NCI-H1694 treated with DMSO at 0.1 percent for 48 hours (cell line): ENCODE results near the gene BTBD1.

Experiments used
- DNase-seq: peaks from one replicate; lab custom pipeline; 2025; lab: John Stamatoyannopoulos, UW

The BTBD1 gene

DNA sequence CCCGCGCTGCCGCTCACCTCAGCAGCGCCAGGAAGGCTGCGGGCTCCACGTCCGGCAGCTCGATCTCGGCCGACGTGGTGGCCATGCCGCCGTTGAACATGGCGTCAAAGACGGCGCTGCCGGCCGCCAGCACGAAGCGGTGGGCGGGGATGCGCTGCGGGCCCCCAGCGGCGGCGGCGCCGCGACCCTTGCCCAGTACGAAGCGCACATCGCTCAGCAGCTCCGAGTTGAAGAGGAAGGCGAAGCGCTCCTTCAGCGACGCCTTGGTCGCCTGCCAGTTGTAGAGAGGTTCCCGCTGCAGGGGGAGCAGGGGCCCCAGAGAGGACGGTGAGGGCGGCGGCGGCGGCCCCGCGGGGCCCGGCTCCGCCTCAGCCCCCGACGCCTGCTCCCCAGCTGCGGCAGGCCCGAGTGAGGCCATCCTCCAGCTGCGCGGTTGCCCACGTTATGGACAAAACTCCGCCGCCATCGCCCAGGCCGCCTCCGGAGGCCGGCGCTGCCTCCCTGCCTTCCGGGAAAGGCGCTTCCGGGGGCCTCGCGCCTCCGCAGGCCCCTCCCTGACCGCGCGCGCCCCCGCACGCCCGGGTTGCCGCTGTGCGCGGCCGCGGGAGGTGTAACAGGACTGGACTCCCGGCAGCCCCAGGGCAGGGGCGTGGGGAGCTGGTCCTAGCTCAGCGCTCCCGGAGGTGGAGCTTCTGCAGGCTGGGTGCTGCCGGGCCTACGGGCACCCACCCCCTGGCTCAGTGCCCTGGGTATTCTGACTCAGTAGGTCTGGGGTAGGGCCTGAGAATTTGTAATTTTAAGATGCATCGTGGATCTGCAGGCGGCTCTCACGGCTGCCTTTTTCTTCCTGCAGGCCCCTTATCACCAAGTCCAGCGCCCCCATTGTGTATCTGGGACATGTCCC, at the start of gene BTBD1:
BTBD1 (minus strand) TSS at position 519 of the 904 bp plus-strand sequence; CDS start at position 418, 101 bp downstream.
- DNase-seq = peak; percentile 68

DNA sequence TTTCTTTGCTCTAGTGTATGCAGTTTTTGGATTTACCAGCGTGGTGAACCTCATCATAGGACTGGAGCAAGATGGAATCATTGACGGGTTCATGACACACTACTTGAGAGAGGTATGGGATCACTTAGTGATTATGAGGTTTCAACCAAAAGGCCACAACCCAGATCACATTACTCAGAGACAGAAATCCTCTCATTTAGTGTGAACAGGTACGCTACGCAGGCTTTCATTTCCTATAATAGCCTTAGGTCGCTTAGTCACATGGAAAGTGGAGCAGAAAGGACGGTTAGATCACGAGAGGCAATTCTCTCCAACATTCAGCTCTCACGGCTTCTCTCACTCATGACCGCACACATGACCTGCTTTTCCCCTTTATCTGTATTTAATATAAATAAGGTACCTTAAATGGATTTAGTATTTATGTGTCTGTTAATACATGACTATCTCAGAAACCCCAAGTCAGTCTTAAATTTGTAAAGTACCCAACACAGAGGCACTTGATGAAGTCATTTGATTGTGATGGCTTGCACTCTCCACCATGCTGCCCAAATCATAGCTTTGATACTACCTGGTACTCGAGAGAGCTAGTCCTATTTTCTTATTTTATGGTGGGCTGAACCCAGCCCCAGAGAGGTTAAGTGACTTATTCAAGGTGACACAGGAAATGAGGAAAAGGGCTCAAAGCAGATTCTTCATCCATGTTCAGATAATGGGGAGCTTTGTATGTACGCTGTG, 48.9 kb upstream of the BTBD1 start:
- DNase-seq = no peak

DNA sequence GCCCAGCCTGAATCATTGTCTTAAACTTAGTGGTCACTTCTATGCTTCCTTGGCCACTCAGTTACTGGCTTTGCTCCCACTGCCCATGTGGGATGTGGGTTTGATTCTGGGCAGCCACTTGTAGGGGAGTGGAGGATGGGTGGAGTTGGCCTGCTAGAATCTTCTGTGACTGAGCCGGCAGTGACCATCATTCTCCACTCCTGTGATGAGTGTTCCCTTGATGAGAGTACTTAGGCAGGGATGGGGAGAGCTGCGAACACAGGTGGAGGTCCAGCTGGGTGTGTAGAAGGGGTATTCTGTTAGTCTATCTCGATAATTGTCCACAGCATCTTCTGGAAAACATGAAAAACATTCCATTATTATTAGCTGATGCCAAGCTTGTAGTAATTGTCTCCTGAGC, 48.4 kb upstream of the BTBD1 start:
- DNase-seq = no peak

DNA sequence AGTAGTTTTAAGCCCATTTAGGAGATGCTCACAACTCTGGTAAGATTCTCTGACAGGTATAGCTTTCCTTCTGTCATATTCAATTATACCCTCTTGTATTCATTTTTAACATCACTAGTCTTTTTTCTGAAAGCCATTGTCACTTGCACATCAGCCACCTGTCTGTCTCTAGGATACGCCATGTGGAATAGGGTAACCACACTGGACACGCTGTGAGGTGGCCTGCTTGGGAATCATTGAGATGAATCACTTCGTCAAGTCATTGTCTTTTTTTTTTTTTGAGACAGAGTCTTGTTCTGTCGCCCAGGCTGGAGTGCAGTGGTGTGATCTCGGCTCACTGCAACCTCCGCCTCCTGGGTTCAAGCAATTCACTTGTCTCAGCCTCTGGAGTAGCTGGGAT, 47.8 kb upstream of the BTBD1 start:
- no peak for DNase-seq

DNA sequence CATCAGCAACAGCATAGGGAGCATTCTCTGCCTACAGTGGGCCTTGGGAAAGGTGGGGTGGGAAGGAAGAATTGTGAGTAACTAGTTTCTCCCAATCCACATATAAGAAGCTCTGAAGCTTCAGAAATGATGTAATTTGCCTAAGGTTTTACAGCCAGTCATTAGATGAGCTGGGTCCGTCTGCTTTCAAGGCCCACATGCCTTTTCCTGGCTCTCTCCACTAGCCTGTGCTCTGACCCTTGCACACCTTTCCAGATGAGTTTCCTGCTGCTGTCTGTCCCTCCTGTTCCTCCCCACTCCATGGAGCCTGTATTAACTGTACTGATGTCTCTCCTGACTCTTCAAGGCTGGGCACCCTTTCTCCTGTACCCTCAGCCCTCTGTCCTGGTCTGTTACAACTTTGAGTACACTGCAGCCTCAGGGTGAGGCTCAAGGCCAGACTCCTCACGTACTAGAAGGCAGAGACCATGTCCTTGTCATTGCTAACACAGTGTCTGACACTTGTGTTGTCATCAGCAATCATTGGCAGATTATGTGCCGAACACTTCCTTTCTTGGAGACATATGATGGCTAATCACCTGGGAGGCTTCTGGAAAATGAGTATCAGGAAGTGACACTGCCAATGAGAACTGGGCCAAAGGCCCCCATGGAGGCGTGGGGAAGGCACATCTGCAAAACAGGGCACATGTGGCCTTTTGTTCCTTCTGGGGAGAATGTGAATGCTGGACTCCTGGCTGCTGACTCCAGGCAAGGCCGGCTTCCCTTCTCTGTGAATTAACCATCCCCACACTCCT, 47.0 kb upstream of the BTBD1 start:
- DNase-seq = no peak

DNA sequence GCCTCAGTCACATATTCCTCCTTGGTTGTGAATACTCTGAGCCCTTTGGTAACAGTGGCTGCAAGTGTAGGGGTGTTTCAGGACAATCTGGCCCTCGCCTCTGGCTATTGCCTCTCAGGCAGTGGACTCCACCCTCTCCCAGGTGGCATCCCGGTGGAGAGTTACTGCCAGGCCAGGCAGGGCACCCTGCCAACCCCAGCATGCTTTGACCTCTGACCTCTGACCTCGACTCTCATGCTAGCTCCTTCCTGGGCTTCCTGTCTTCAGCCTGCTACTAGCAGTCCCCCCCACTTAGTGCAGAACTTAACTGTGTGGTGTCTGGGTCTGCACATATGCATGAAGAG, 45.9 kb upstream of the BTBD1 start:
- no peak for DNase-seq

DNA sequence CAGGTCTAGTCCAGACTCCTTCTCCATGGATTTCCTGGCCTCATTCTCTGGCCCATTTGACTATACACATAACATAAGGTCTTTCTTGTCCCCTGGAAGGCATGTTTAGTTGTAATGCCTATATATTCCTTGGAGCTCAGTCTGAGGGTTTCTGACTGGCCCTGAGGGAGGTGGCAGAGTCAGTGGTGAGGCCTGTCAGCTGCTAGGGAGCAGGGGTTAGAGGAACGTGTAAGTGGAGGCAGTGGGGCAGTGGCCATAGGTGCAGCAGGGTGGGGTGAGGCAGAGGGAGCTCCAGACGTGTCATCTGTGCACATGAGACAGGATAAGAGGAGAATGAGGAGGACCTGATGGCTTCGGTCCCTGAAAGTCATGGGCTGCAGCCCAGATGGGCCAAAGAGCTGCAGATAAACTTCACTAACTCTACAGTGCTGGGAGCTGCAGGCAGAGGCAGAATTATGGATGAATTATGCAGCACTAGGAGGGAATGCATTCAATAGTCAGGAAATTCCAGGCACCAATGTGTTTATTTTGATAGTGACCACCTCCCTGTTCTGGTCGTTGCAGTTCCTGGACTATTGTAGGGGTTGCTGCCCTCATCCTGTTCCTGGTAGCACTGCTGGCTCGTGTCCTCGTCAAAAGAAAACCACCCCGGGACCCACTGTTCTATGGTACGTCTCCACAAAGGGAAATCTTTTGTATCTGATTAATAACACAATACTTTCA, 45.3 kb upstream of the BTBD1 start:
- no peak for DNase-seq

DNA sequence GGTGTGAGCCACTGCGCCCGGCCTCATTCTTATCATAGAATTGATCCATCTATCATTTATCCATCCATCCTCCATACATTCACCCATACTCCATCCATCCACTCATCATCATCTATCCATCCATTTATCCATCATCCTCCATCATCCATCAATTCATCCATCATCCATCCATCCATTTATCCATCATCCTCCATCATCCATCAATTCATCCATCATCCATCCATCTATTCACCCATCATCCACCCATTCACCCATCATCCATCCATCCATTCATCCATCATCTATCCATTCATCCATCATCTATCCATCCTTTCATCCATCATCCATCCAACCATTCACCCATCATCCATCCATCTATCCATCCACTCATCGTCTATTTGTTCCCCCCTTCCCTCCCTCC, 44.1 kb upstream of the BTBD1 start:
- no peak for DNase-seq

DNA sequence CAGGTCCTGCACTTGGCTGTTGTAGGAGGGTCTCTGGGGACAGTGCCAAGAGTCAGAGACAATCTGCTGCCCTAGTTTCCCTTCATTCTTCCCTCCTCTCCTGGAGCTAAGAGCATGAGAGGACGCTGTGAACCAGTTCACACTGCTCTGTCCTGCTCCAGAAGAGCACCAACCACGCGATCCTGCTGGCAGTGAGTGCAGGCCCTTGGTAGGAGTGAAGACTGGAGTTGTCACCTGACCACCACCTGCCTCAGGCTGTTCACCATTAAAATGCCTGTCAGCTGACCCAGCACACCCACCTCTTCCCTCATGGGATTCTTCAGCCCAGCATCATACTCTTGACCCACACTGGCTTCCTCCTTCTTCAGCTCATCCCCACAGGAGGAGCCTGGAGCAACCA, 43.3 kb upstream of the BTBD1 start:
- DNase-seq = no peak

DNA sequence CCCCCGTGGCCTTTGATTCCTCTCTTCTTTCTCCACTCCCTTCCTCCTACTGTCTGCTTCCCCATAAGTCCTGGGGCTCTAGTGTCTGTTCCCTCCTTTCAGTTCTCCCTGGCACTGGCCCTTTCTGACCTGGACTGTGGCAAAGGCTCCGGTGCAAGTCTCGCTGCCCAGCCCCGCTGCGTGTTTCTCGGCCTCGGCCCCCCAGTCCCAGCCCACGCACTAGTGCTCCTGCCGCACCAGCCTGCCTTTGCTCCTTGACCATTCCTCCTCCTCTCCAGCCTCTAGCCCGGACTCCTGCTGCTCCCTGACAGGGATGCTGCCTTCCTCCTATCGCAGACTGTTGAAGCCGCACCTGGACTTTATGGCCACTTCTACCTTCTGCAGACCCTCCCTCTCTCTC, 42.5 kb upstream of the BTBD1 start:
- DNase-seq = no peak

DNA sequence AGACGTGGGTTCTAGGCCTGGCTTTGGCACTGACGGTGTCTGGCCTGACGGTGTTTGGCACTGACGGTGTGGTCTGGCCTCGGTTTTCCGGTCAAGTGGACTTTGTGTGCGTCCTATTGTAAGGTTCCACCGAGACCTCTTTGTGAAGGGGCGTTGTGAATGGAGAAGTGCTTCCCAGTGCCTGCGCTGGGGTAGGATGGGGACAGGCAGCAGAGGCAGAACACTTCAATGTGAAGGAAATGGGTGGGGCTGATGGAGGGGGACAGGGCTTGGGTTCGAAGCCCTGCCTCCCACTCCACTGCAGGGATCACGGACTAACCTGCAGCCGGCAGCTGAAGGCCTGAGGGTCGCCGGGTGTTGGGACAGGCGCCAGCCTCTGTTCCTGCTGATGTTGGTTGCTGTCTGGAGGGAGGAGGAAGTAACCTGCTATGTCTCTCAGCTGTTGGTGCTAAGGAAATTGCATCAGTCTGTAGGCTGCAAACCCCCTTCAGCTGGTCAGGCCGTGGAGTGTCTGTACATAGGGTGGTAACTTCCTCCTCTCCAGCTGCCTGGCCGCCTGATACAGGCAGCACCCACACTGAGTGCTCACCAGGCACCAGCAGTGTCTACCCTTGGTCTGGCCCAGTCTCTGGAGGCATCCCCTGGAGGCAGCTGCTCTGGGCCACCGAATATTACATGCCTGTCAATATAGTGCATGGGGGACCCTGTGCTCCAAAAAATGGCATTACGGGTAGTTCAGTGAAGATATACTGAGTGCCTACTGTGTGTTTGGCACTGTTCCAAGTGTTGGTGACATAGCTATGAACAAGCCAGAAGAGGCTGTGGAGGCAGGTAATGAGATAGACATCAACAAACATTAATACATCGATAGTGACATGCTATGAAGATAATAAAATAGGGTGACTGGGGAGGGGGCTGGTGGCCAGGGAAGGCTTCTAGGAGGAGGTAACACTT, 41.5 kb upstream of the BTBD1 start:
- no peak for DNase-seq

DNA sequence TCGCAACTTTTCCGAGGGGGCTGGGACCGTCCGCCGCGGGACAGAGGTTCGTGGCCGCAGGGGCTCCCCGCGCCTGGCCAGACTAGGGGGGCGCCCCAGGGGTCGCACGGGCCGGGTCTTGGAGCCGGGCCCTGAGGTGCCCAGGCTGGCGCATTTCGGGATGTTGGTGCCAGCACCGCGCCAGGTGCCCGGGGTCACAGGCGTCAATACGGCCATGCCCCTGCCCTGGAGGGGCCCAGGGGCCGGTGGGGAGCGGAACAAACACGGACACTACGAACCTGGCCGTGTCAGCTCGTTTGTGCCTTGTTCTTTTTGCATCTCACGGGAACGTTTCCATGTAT, 40.8 kb upstream of the BTBD1 start:
- no peak for DNase-seq

DNA sequence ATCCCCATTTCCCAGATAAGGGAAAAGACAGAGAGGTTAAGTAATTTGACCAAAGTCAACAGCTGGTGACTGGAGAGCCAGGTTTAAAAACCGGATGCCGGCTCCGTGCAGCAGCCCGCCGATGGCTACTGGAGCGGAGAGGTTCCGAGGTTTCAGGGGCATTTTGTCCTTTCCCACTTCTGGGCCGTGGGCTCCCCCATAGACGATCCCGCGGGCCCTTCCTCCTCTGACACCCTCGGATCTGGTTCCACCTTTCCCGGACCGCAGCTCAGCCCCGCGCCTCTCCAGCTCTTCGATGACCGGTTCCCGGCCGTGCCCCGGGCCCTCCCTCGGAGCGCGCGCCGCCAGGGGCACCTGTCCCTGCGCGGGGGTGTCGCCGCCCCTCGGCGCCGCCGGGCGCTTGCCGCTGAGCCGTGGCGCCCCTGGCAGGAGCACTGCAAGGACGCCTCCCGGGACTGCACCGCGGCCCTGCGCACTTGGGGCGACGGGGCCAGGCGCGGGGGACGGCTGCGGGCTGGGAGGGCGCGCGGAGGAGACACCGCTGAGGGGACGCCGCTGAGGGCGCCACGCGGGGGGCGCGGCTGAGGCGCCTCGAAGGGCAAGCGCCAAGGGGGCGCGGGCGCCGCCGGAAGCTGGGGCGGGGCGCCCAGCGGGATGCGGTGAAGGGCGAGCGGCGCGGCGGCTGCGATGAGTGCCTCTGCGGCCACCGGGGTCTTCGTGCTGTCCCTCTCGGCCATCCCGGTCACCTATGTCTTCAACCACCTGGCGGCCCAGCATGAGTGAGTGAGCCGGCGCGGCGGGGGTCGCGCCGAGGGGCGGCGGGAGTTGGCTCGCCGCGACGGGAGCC, 40.2 kb upstream of the BTBD1 start, which contains the start of gene TM6SF1:
TM6SF1 (plus strand) TSS at position 652 of the 847 bp plus-strand sequence; CDS start at position 688, 36 bp downstream.
- DNase-seq = no peak

DNA sequence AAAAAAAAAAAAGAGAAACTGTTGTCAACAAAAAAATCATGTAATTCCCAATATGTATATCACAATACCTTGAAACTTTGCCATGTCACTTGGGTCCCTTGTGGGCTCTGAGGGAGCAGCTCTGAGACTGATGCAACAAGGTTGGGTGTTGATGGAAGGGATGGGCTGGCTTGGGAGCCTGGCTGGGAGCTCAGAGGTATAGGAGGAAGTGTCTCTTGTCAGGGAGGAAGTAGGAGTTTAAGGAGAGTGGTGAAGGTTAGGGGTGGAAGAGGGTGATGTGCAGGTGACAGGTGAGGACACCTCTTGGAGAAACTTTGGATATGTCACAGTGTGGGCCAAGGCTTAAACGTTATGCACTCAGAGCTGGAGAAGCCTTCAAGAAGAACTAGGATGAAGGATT, 38.4 kb upstream of the BTBD1 start:
- no peak for DNase-seq

DNA sequence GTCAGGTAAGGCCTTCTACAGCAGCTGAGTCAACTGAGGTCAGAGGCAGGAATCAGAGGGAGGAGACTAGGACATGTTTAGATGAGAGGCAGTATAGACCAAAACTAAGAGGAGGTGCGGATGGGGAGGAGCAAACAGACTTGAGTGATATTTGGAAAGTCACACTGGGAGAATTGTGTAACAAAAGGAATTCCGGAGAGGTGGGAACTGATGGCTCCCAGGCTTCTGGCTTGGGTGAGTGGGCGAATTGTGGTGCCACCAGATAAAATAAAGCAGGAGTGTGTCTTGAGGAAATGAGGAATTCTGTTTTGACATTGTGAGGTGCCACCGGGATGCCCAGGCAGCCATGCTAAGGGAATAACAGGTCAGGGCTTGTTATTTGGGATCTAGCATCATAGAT, 37.1 kb upstream of the BTBD1 start:
- no peak for DNase-seq

DNA sequence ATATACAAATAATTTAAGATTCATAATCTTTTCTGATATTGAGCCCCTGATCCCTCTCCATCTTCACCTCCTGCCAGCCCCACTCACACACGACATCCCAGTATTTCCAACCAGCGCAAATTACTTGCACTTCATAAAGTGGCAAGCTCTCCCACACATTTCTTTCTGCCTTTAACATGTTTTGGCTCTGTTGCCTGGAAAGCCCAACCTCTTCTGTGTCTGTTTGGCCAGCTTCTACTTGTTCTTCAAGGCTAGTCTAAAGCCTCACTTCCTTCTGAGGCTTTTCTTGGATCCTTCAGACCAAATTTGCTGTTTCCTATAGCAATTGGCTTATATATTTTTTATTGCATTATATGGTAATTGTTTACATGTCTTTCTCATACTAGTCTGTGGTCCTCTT, 35.3 kb upstream of the BTBD1 start:
- no peak for DNase-seq

DNA sequence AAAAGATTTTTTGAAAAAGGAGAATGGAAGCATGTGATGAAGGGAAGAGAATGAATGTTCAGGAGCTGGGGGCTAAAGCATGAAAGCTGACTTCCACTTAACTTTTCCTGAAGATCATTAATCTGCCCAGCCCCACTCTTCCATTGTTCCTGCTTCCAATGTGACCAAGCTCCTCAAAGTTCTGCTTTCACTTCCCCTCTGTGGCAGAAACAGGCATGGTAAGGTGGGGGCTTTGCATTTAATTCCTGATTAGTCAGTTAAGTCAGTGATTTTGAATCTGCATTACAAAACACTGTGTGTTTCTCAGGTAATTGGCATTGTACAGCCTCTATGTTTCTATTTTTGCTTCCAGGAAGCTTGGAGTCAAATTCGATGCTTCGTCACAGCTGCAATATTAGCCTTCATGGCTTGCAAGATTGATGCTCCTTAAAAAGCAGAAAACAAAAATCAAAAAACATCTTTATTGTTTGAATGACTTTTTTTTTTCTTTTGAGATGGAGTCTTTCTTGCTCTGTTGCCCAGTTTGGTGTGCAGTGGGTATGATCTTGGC, 33.1 kb upstream of the BTBD1 start:
- DNase-seq = no peak

DNA sequence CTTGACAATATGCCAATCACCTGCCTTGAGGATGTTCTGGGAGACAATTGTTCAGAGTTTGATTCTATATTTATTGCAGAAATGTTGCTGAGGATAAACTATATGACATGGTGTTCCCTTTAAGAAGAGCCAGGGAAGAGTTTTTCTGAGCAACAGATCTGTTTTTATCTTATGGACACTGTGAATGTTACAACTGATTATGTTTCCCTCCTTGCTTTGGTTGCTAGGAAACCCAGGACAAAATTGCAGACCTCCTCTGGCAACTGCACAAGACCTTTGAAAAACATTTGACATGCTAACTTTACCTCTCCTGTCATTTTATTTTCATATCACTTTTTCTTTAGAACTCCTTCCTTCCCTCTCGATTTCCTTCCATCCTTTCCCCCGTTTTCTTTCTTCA, 32.2 kb upstream of the BTBD1 start:
- no peak for DNase-seq

DNA sequence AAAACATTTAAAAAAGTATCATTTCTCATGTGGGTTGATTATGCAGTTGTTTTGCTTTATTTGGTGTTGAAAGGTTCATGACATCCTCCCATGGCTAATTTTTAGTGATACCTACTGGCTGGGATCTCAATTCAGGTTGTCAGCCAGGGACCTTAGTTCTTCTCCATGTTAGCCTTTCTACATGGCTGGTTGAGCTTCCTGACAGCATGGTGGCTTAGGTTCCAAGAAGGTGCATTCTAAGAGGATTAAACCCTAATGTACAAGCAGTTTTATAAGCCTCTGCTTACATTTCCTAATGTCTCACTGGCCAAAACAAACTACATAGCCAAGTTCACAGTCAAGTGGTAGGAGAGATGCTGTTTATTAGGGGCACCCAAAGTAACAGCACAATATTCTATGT, 31.0 kb upstream of the BTBD1 start:
- DNase-seq = no peak

DNA sequence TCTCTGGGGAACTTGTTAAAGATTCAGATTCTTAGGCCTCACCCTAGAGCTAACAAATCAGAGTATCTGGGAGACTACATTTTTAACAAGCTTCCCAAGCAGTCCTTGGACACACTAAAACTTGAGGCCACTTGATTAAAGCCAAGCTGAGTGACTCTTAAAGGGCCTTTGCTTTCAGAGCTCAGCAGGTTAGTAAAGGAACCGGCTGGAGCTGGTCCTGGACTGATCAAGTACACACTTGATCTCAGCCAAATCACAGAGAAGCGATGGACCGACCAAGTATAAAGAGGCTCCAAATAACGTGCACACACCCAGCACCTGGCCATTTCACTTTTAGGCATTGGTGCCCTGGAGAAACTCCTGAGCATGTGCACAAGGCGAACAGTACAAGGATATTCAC, 27.5 kb upstream of the BTBD1 start:
- DNase-seq = no peak
